KMS-11 (cell line): Measurements from ENCODE around the gene POLR3A.

Experiments
- H2AFZ ChIP-seq: fragments of 200-600 bp; sonication (generic); 2 replicates; pipeline ENCODE4 v1.6.1; 2016; ENCODE audit warnings: antibody characterized with exemption, mixed run types, low read depth
- H3K27ac ChIP-seq: fragments of 200-600 bp; sonication (generic); 2 replicates; pipeline ENCODE4 v1.6.1; 2016; ENCODE audit warnings: mild to moderate bottlenecking, mixed run types
- H3K27me3 ChIP-seq: fragments of 200-600 bp; sonication (generic); 2 replicates; pipeline ENCODE4 v1.6.1; 2017; ENCODE audit warnings: mild to moderate bottlenecking, low read depth, mixed run types, moderate library complexity; ENCODE audit not compliant: insufficient read depth
- H3K36me3 ChIP-seq: fragments of 200-600 bp; sonication (generic); 2 replicates; pipeline ENCODE4 v1.6.1; 2017; ENCODE audit warnings: mild to moderate bottlenecking, mixed run types; ENCODE audit not compliant: insufficient read depth
- H3K4me1 ChIP-seq: fragments of 200-600 bp; sonication (generic); 2 replicates; pipeline ENCODE4 v1.6.1; 2016; ENCODE audit warnings: mild to moderate bottlenecking, low read depth, mixed run types; ENCODE audit not compliant: poor library complexity, severe bottlenecking
- H3K4me2 ChIP-seq: fragments of 200-600 bp; sonication (generic); 2 replicates; pipeline ENCODE4 v1.7.0; 2016; ENCODE audit warnings: mild to moderate bottlenecking, mixed run types
- H3K4me3 ChIP-seq: fragments of 200-600 bp; sonication (generic); IDR thresholded peaks from 2 replicates; pipeline ENCODE4 v1.6.1; 2017; ENCODE audit warnings: low read depth, low read length, mixed read lengths; ENCODE audit not compliant: insufficient read depth
- H3K79me2 ChIP-seq: fragments of 200-600 bp; sonication (generic); 2 replicates; pipeline ENCODE4 v1.6.1; 2016; ENCODE audit warnings: low read depth, mixed run types; ENCODE audit not compliant: insufficient read depth
- H3K9ac ChIP-seq: fragments of 200-600 bp; sonication (generic); 2 replicates; pipeline ENCODE4 v1.6.1; 2016; ENCODE audit warnings: mild to moderate bottlenecking, mixed run types
- H4K20me1 ChIP-seq: fragments of 200-600 bp; sonication (generic); 2 replicates; pipeline ENCODE4 v1.6.1; 2016; ENCODE audit warnings: mild to moderate bottlenecking, mixed run types; ENCODE audit not compliant: insufficient read depth
- TF ChIP-seq, protein P1 (sequence below): fragments of 200-600 bp; sonication (generic); conservative IDR thresholded peaks from 2 replicates; pipeline ENCODE4 v1.6.1; 2017; ENCODE audit warnings: low read depth, mild to moderate bottlenecking, antibody characterized with exemption, low read length, moderate library complexity, mixed read lengths

Gene POLR3A

DNA sequence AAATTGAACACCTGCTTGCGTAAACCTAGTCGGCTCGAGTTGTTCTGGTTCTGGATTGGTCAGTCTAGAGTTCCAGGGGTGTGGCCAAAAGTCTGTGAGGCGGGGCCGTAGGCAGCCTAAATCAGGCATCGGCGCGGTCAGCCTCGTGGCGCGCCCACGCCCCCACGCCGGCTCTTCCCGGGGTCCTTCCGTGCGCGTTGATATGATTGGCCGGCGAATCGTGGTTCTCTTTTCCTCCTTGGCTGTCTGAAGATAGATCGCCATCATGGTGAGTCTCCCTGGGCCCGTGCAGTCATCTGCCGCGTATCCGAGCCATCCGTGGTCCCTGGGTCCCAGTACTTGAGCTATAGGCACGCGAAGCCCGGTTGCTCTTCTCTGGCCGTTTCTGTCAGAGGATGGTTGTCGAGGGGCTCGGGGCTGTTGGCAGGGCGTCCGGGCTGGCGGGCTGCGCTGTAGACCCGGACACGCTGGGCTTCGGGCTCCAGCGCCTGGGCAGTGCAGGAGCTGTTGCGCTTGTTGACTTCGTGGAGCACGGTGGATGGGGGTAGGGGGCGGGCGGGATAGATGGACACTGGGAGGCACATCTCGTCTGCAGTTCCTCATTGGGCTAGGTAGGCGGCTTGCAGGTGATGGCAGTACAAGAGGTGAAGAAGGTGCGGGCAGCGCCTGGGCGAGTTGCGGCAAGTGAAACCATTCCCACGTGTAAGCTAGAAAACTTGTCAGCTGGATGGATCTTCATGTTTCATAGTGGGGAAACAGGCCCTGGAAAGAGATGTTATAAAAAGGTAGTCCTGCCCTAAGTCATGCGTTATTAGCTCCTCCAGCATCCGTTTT, 4.5 kb upstream of the POLR3A start, which contains the start of gene RPS24:
TSS of gene RPS24 (plus strand) at position 227 of the 834 bp plus-strand sequence. CDS start at position 266, 39 bp downstream.
- H3K79me2 ChIP-seq: peaks cover 44% of the 10 kb centered on the region
- H3K9ac ChIP-seq: peak within 1 kb of the TSS; percentile 89
- H2AFZ ChIP-seq: peak within 1 kb of the TSS; percentile 70; the same call in 1 of the 2 replicates
- peaks cover 25% of the 10 kb centered on the region; the same call in 1 of the 2 replicates for H3K36me3 ChIP-seq
- 0 out of 2 replicates have a peak, but pooled peaks cover 3% of the 10 kb centered on the region for H3K27me3 ChIP-seq
- TF ChIP-seq, protein P1, sequence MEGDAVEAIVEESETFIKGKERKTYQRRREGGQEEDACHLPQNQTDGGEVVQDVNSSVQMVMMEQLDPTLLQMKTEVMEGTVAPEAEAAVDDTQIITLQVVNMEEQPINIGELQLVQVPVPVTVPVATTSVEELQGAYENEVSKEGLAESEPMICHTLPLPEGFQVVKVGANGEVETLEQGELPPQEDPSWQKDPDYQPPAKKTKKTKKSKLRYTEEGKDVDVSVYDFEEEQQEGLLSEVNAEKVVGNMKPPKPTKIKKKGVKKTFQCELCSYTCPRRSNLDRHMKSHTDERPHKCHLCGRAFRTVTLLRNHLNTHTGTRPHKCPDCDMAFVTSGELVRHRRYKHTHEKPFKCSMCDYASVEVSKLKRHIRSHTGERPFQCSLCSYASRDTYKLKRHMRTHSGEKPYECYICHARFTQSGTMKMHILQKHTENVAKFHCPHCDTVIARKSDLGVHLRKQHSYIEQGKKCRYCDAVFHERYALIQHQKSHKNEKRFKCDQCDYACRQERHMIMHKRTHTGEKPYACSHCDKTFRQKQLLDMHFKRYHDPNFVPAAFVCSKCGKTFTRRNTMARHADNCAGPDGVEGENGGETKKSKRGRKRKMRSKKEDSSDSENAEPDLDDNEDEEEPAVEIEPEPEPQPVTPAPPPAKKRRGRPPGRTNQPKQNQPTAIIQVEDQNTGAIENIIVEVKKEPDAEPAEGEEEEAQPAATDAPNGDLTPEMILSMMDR: 0 out of 2 replicates have a peak, but pooled peaks have one; percentile 16
- H3K4me3 ChIP-seq: no peak within 1 kb of the TSS
- H3K4me2 ChIP-seq: peak within 1 kb of the TSS; percentile 82
- peaks cover 43% of the 10 kb centered on the region for H3K4me1 ChIP-seq
- H3K27ac ChIP-seq: peak within 1 kb of the TSS; percentile 70
- peaks cover 39% of the 10 kb centered on the region for H4K20me1 ChIP-seq

DNA sequence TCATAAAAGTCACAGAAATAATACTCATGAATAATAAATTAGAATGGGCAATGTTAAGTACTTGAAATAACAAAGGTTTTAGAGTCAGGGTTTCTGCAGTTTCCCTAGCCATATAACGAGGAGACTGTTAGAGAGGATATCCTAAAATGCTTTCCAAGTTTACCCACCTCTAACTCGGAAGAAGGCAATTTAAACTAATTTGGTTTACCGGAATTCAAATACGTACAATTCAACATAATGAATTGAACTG, 4.0 kb upstream of the POLR3A start:
- H3K4me2 ChIP-seq: peak overlapping the region; percentile 76
- peaks cover 41% of the 10 kb centered on the region for H3K4me1 ChIP-seq
- H3K27ac ChIP-seq: peak overlapping the region; percentile 20; the same call in 1 of the 2 replicates
- 0 out of 2 replicates have a peak, but pooled peaks cover 3% of the 10 kb centered on the region for H3K27me3 ChIP-seq
- H3K4me3 ChIP-seq: no peak overlapping the region
- peaks cover 25% of the 10 kb centered on the region; the same call in 1 of the 2 replicates for H3K36me3 ChIP-seq
- H2AFZ ChIP-seq: peak overlapping the region; percentile 70; the same call in 1 of the 2 replicates
- peaks cover 34% of the 10 kb centered on the region for H4K20me1 ChIP-seq
- TF ChIP-seq, protein P1: no peak
- peaks cover 45% of the 10 kb centered on the region for H3K79me2 ChIP-seq
- H3K9ac ChIP-seq: no peak overlapping the region

DNA sequence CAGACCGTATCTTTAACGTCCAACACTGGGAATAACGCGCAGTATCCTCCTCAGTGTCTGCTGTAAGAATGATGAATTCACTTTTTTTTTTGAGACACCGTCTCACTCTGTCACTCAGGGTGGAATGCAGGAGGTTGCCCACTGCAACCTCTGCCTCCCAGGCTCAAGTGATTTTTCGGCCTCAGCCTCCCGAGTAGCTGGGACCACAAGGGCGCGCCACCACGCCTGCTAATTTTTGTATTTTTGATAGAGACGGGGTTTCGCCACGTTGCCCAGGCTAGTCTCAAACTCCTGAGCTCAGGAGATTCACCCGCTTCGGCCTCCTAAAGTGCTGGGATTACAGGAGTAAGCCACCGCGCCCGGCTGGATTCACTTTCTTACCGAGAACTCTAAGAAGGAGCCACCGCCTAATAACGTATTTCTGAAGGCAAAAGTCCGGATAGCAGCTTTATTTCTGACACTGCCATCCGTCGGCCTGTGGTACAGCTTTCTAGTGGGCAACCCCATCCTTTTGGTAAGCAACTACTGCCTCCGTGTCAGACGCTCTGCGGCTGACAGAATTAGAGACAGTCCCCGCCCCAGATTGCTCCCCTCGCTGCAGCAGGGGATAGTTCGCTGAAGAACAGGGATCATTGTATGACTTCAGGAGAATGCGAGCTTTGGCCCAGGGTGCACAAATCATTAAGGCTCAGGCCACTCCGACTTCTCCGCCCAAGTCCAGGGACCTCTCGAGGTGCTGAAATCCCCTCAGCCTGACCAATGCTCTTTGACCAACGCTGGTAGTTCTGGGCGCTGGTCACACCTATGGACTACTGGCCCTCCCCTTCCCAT, 662 bp downstream of the POLR3A start:
- TF ChIP-seq, protein P1: no peak
- Histone ChIP-seq H3K27me3 (no peaks in the 10 kb centered on the region), H3K79me2 (peaks cover 26% of the 10 kb centered on the region), H2AFZ (peak overlapping the region; percentile 88), H3K4me2 (peak overlapping the region; percentile 26), H3K36me3 (peaks cover 13% of the 10 kb centered on the region; the same call in 1 of the 2 replicates), H4K20me1 (no peaks in the 10 kb centered on the region), H3K27ac (peak overlapping the region; percentile 72; the same call in 1 of the 2 replicates), H3K4me3 (no peak overlapping the region), H3K4me1 (peaks cover 9% of the 10 kb centered on the region), H3K9ac (peak overlapping the region; percentile 57; the same call in 1 of the 2 replicates)

DNA sequence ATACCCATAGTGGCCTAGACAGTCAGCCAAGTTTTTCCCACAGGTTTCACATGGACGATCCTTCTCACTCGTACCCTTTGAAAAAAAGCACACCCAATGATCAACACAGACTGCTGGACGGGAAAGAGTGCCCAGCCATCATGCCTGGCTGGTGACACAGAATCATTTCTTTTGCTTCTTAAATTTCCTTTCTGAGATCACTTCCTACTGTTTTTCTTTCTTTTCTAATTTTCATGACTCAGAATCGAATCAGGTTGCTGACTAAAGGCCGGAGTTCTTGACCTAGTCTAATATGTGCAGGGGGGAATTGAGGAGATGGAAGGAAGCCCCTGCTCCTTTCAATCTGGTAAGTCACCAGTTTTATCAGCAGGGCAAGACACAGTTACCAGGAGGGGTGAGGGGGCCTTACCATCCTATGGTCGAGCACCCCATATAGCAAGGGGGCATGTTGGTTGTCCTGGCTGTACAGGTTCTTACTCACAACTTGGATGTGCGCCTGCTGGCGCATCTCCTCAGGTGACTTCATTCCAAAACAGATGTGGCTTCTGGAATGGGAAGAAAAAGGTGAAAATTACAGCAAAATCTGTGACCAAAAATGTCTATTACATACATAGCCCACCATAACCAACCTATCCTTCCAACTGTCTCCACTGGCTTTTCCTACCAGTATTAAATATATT, 3.5 kb downstream of the POLR3A start:
- Histone ChIP-seq H3K27ac (no peak overlapping the region), H3K27me3 (no peaks in the 10 kb centered on the region), H3K36me3 (peaks cover 17% of the 10 kb centered on the region; the same call in 1 of the 2 replicates), H4K20me1 (no peaks in the 10 kb centered on the region), H3K4me3 (no peak overlapping the region), H3K4me2 (no peak overlapping the region), H2AFZ (no peak overlapping the region), H3K9ac (no peak overlapping the region), H3K79me2 (peaks cover 26% of the 10 kb centered on the region), H3K4me1 (peaks cover 6% of the 10 kb centered on the region)
- TF ChIP-seq, protein P1: no peak
